K562 (cell line): ENCODE data around the gene ATXN1. TPM values are rescaled to one million over a fixed set of nuclear protein-coding genes. Genes with fewer than 3 reads are reported as not detected.

Experiments used
- ETV5 ChIP-seq: sonication (generic); formaldehyde crosslinking; IDR thresholded peaks from 2 replicates; pipeline ENCODE4 v1.4.0; 2020; ENCODE audit warnings: low read depth, mild to moderate bottlenecking, missing genetic modification reagents
- GABPB2 ChIP-seq: fragments of 250-450 bp; sonication (Bioruptor Pico); conservative IDR thresholded peaks from 2 replicates; pipeline ENCODE4 v1.5.1; 2021; ENCODE audit warnings: mild to moderate bottlenecking
- GATAD2A ChIP-seq: fragments of 450-650 bp; IDR thresholded peaks from 2 replicates; pipeline ENCODE4 v1.6.1; 2017
- HDAC2 ChIP-seq: fragments of 450-650 bp; IDR thresholded peaks from 2 replicates; pipeline ENCODE4 v1.6.1; 2016; ENCODE audit warnings: mild to moderate bottlenecking
- HEY1 ChIP-seq: fragments of 250-450 bp; sonication (Bioruptor Pico); IDR thresholded peaks from 2 replicates; pipeline ENCODE4 v1.5.0; 2020; ENCODE audit warnings: mild to moderate bottlenecking, moderate library complexity, borderline replicate concordance
- KDM4B ChIP-seq, 2 experiments: fragments of 450-650 bp in 1 of 2; sonication (generic) in 1 of 2; IDR thresholded peaks; 2 replicates each; pipeline ENCODE4 v1.6.1; 2016 to 2017; ENCODE audit warnings: borderline replicate concordance in 2 of 2, antibody characterized with exemption in 1 of 2, low read depth in 1 of 2, mild to moderate bottlenecking in 1 of 2
- KLF13 ChIP-seq: fragments of 450-650 bp; IDR thresholded peaks from 2 replicates; pipeline ENCODE4 v1.6.1; 2016; ENCODE audit warnings: missing genetic modification characterization, low read depth, mild to moderate bottlenecking, missing compliant biosample characterization, moderate library complexity, borderline replicate concordance
- NEUROD1 ChIP-seq: fragments of 150-350 bp; IDR thresholded peaks from 2 replicates; pipeline ENCODE4 v1.6.1; 2014; ENCODE audit warnings: borderline replicate concordance, low read length, low read depth; ENCODE audit not compliant: partially characterized antibody
- PCBP2 ChIP-seq: fragments of 200-400 bp; formaldehyde crosslinking; IDR thresholded peaks from 2 replicates; pipeline ENCODE4 v1.6.1; 2018; ENCODE audit warnings: low read length, low read depth, mild to moderate bottlenecking, moderate library complexity; ENCODE audit not compliant: poor library complexity, severe bottlenecking
- PHF21A ChIP-seq: fragments of 450-650 bp; IDR thresholded peaks from 2 replicates; pipeline ENCODE4 v1.6.1; 2017; ENCODE audit warnings: low read depth, borderline replicate concordance
- POLR2AphosphoS2 ChIP-seq: IDR thresholded peaks from 2 replicates; pipeline ENCODE4 v1.6.1; 2012; ENCODE audit warnings: low read length, improper control_type of control experiment
- SMAD4 ChIP-seq: fragments of 250-450 bp; sonication (Bioruptor Pico); conservative IDR thresholded peaks from 2 replicates; pipeline ENCODE4 v1.8.0; 2021; ENCODE audit warnings: inconsistent platforms, mild to moderate bottlenecking, moderate library complexity
- SMARCA5 ChIP-seq: fragments of 450-650 bp; IDR thresholded peaks from 2 replicates; pipeline ENCODE4 v1.6.1; 2016
- ZNF57 ChIP-seq: fragments of 450-650 bp; formaldehyde crosslinking; IDR thresholded peaks from 2 replicates; pipeline ENCODE4 v1.4.0; 2020; ENCODE audit warnings: mild to moderate bottlenecking, moderate library complexity
- ZNF584 ChIP-seq: fragments of 200-800 bp; sonication (Bioruptor generic); IDR thresholded peaks from 2 replicates; pipeline ENCODE4 v1.6.1; 2016; ENCODE audit warnings: low read depth, mild to moderate bottlenecking, missing genetic modification characterization, missing compliant biosample characterization
- ZNF707 ChIP-seq: fragments of 250-450 bp; sonication (Bioruptor Pico); conservative IDR thresholded peaks from 2 replicates; pipeline ENCODE4 v1.8.0; 2022; ENCODE audit warnings: inconsistent platforms, mild to moderate bottlenecking, moderate library complexity
- ZNF75A ChIP-seq: fragments of 450-650 bp; formaldehyde crosslinking; IDR thresholded peaks from 2 replicates; pipeline ENCODE4 v1.4.0; 2020; ENCODE audit warnings: mild to moderate bottlenecking
- ZNF76 ChIP-seq: fragments of 250-450 bp; sonication (Bioruptor Pico); IDR thresholded peaks from 2 replicates; pipeline ENCODE4 v1.4.0; 2020; ENCODE audit warnings: mild to moderate bottlenecking, moderate library complexity, borderline replicate concordance
- ZNF778 ChIP-seq: fragments of 450-650 bp; formaldehyde crosslinking; IDR thresholded peaks from 2 replicates; pipeline ENCODE4 v1.4.0; 2020; ENCODE audit warnings: mild to moderate bottlenecking, moderate library complexity
- polyA plus RNA-seq, 8 experiments: library from polyadenylated mRNA; depleted of rRNA in 4 of 8; stranded (reverse) in 5 of 8; unstranded in 3 of 8; fragments of >200 nt; fragmentation: Nextera tagmentation in 2 of 8; fragmentation: Illumina TruSeq in 1 of 8; extraction: Ambion mirVana in 2 of 8; extraction: Trizol in 1 of 8; gene quantifications; 2 replicates each; pipeline versions ENCODE4 v1.2.1 to v1.2.3, GENCODE V29; 2011 to 2014; ENCODE audit warnings: inconsistent platforms in 1 of 8, missing spikeins in 1 of 8
- total RNA-seq, 7 experiments: library from RNA; depleted of rRNA in 6 of 7; stranded (reverse); fragments of >200 nt in 6 of 7; fragmentation: Illumina TruSeq in 2 of 7; extraction: Trizol in 2 of 7; gene quantifications; 2 replicates each; pipeline versions ENCODE4 v1.2.1 to v1.2.3, GENCODE V29; 2011 to 2021; ENCODE audit warnings: low replicate concordance in 1 of 7
- TF ChIP-seq, protein P1 (sequence below), 2 experiments: fragments of 450-650 bp; IDR thresholded peaks; 2 replicates each; pipeline ENCODE4 v1.6.1; 2016
- TF ChIP-seq, protein P2 (sequence below): sonication (generic); formaldehyde crosslinking; IDR thresholded peaks from 2 replicates; pipeline ENCODE4 v1.8.0; 2023; ENCODE audit warnings: mild to moderate bottlenecking, missing genetic modification reagents

Gene ATXN1
- total and polyA plus RNA-seq, 9 of the 15 experiments (the other 6 are each of a cell fraction or from before 2014, with no cell fraction given): under 0.01 to 1.2 (median 0.58) TPM

DNA sequence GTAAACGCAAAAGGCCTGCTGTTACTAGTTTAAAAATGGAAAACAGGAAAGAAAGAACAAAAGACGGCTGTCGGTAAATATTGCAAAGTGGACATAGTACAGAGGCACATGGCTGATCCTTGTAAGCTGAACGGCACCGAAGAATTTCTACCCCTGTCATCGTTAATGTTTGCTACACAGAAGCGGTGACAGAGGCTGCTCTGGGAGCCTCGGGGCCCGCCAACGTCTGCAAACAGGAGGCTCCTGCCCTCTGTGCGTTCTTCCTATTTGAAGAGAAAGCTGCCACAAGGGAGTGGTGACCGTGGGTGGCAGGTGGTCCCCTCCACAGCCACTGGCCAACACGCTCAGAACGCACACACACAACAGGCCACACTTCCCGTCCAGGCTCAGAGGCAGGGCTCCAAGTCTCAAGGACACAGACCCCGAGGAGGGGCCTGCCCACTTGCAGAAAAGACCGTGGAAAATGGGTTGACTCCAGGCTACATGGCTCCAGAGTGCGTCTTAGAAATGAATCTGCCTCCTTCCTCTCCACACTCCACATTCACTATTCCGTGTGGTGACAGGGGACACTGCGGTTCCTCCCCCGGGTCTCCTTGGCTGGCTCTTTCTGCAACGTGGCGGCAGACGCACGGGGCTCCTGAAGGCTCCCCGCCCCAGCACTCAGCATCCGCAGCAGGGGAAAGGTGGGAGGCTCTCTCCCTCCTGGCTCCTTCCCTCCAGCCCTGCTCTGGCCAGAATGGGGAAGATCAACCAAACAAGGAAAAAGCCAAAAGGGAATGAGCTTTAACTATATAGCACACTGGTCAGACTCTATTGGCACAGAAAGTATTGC, 458.3 kb downstream of the ATXN1 start (continued):
- TF ChIP-seq ZNF76 (no peak), NEUROD1 (no peak), POLR2AphosphoS2 (peak; percentile 76; the same call in 1 of the 2 replicates), KLF13 (no peak), ZNF707 (CRISPR knock-in tag) (no peak), SMARCA5 (no peak), ZNF584 (no peak), SMAD4 (no peak), HEY1 (CRISPR knock-in tag) (no peak), KDM4B (IDR thresholded peaks at IDR 0.05; ENCODE audit: borderline replicate concordance in 2 of 2, low read depth in 1 of 2) (no peak), ZNF75A (CRISPR knock-in tag) (no peak), ZNF57 (CRISPR knock-in tag) (no peak), PHF21A (no peak), HDAC2 (no peak), ZNF778 (CRISPR knock-in tag) (no peak), PCBP2 (no peak), ETV5 (CRISPR knock-in tag) (no peak), GABPB2 (no peak), GATAD2A (0 out of 2 replicates have a peak, but pooled peaks have one; percentile 18)
- TF ChIP-seq, protein P1, sequence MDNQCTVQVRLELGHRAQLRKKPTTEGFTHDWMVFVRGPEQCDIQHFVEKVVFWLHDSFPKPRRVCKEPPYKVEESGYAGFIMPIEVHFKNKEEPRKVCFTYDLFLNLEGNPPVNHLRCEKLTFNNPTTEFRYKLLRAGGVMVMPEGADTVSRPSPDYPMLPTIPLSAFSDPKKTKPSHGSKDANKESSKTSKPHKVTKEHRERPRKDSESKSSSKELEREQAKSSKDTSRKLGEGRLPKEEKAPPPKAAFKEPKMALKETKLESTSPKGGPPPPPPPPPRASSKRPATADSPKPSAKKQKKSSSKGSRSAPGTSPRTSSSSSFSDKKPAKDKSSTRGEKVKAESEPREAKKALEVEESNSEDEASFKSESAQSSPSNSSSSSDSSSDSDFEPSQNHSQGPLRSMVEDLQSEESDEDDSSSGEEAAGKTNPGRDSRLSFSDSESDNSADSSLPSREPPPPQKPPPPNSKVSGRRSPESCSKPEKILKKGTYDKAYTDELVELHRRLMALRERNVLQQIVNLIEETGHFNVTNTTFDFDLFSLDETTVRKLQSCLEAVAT (IDR thresholded peaks at IDR 0.05): peak in 1 of 2 experiments; percentile 38; a peak in 1 of 4 replicates
- TF ChIP-seq, protein P2, sequence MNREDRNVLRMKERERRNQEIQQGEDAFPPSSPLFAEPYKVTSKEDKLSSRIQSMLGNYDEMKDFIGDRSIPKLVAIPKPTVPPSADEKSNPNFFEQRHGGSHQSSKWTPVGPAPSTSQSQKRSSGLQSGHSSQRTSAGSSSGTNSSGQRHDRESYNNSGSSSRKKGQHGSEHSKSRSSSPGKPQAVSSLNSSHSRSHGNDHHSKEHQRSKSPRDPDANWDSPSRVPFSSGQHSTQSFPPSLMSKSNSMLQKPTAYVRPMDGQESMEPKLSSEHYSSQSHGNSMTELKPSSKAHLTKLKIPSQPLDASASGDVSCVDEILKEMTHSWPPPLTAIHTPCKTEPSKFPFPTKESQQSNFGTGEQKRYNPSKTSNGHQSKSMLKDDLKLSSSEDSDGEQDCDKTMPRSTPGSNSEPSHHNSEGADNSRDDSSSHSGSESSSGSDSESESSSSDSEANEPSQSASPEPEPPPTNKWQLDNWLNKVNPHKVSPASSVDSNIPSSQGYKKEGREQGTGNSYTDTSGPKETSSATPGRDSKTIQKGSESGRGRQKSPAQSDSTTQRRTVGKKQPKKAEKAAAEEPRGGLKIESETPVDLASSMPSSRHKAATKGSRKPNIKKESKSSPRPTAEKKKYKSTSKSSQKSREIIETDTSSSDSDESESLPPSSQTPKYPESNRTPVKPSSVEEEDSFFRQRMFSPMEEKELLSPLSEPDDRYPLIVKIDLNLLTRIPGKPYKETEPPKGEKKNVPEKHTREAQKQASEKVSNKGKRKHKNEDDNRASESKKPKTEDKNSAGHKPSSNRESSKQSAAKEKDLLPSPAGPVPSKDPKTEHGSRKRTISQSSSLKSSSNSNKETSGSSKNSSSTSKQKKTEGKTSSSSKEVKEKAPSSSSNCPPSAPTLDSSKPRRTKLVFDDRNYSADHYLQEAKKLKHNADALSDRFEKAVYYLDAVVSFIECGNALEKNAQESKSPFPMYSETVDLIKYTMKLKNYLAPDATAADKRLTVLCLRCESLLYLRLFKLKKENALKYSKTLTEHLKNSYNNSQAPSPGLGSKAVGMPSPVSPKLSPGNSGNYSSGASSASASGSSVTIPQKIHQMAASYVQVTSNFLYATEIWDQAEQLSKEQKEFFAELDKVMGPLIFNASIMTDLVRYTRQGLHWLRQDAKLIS (CRISPR knock-in tag): no peak
